Activated T-helper 17 cell treated with anti-CD3 and anti-CD28 coated beads, Interleukin-2, amount 50 U/mL, for 72 hours (primary cell): ENCODE results near the gene CPSF4L. TPM values are rescaled to one million over a fixed set of nuclear protein-coding genes. Genes with fewer than 3 reads are reported as not detected.
A peak's percentile ranks its signal among the peaks of the same experiment; 100 is the strongest.

Experiments used
- ATAC-seq: fragments of 150-1000 bp; cut with Tn5 transposase; replicated peaks from 2 replicates; pipeline ENCODE4 v1.10.0; 2021; ENCODE audit warnings: mild to moderate bottlenecking, moderate library complexity
- H3K27ac Mint-ChIP-seq: one replicate; pipeline ENCODE4 v1.8.0; 2022; ENCODE audit warnings: mixed read lengths
- H3K27me3 Mint-ChIP-seq: one replicate; pipeline ENCODE4 v1.8.0; 2022; ENCODE audit warnings: mixed read lengths
- H3K36me3 Mint-ChIP-seq: one replicate; pipeline ENCODE4 v1.8.0; 2022; ENCODE audit warnings: low read depth, mild to moderate bottlenecking, mixed read lengths
- H3K4me1 Mint-ChIP-seq: one replicate; pipeline ENCODE4 v1.8.0; 2022; ENCODE audit warnings: mixed read lengths
- H3K4me3 Mint-ChIP-seq: one replicate; pipeline ENCODE4 v1.8.0; 2022; ENCODE audit warnings: mild to moderate bottlenecking, mixed read lengths
- H3K9me3 Mint-ChIP-seq: one replicate; pipeline ENCODE4 v1.8.0; 2022; ENCODE audit warnings: mixed read lengths
- total RNA-seq, 2 donors: library from RNA; stranded (reverse); gene quantifications; one replicate each; pipeline ENCODE4 v1.2.3, GENCODE V29; 2022

Gene CPSF4L
- total RNA-seq, 2 donors from 2014 or later: not detected

- peaks cover 16% of the 10 kb centered on the region for H3K4me1 Mint-ChIP-seq
- no peak overlapping the region for H3K4me3 Mint-ChIP-seq
- no peaks in the 10 kb centered on the region for H3K36me3 Mint-ChIP-seq
- no peak for ATAC-seq
- peaks cover 3% of the 10 kb centered on the region for H3K27me3 Mint-ChIP-seq
- no peaks in the 10 kb centered on the region for H3K9me3 Mint-ChIP-seq
- no peak overlapping the region for H3K27ac Mint-ChIP-seq
Measured at GRCh38 chr17:73293480-73293911, 31.8 kb upstream of the CPSF4L start.

DNA sequence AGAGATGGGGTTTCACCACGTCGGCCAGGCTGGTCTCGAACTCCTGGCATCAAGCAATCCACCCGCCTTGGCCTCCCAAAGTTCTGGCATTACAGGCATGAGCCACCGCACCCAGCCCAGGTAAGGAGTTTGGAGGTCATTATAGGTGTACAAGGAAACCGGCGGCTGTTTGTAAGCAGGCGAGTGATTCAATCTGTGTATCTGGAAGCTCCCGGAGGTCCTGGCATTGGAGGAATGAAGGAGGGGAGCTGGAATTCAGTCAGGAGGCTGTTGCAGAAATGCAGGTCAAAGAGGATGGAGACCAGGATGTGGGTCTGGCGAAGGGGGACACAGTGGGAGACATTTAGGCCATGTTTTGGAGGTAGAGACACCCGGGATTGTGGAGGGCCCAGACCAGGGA lies 31.4 kb upstream of the CPSF4L start:
- H3K27ac Mint-ChIP-seq: no peak overlapping the region
- peaks cover 16% of the 10 kb centered on the region for H3K4me1 Mint-ChIP-seq
- no peaks in the 10 kb centered on the region for H3K9me3 Mint-ChIP-seq
- no peaks in the 10 kb centered on the region for H3K36me3 Mint-ChIP-seq
- ATAC-seq: no peak
- no peak overlapping the region for H3K4me3 Mint-ChIP-seq
- H3K27me3 Mint-ChIP-seq: peaks cover 3% of the 10 kb centered on the region

GRCh38 chr17:73292031-73292531 lies 30.4 kb upstream of the CPSF4L start:
- peak; percentile 13 for ATAC-seq
- H3K4me1 Mint-ChIP-seq: peaks cover 16% of the 10 kb centered on the region

GRCh38 chr17:73291260-73291801 lies 29.7 kb upstream of the CPSF4L start:
- peak overlapping the region; percentile 59 for H3K27ac Mint-ChIP-seq
- H3K36me3 Mint-ChIP-seq: no peaks in the 10 kb centered on the region
- no peaks in the 10 kb centered on the region for H3K9me3 Mint-ChIP-seq

More at GRCh38 chr17:73292031-73292531, 30.4 kb upstream of the CPSF4L start:
- H3K27ac Mint-ChIP-seq: no peak overlapping the region
- H3K9me3 Mint-ChIP-seq: no peaks in the 10 kb centered on the region
- H3K36me3 Mint-ChIP-seq: no peaks in the 10 kb centered on the region
- no peak overlapping the region for H3K4me3 Mint-ChIP-seq
- peaks cover 3% of the 10 kb centered on the region for H3K27me3 Mint-ChIP-seq

GRCh38 chr17:73290399-73291259 lies 28.9 kb upstream of the CPSF4L start:
- H3K27ac Mint-ChIP-seq: peak overlapping the region; percentile 59
- peak overlapping the region; percentile 10 for H3K4me3 Mint-ChIP-seq

More at GRCh38 chr17:73291260-73291801, 29.7 kb upstream of the CPSF4L start:
- Mint-ChIP-seq H3K27me3 (peaks cover 3% of the 10 kb centered on the region), H3K4me3 (peak overlapping the region; percentile 10), H3K4me1 (peaks cover 16% of the 10 kb centered on the region)
- peak; percentile 84 for ATAC-seq

GRCh38 chr17:73289549-73290254 lies 28.0 kb upstream of the CPSF4L start:
- Mint-ChIP-seq H3K4me3 (no peak overlapping the region), H3K27ac (no peak overlapping the region), H3K9me3 (no peaks in the 10 kb centered on the region), H3K4me1 (peaks cover 16% of the 10 kb centered on the region), H3K36me3 (no peaks in the 10 kb centered on the region), H3K27me3 (peaks cover 3% of the 10 kb centered on the region)
- no peak for ATAC-seq

More at GRCh38 chr17:73290399-73291259, 28.9 kb upstream of the CPSF4L start:
- Mint-ChIP-seq H3K36me3 (no peaks in the 10 kb centered on the region), H3K9me3 (no peaks in the 10 kb centered on the region), H3K27me3 (peaks cover 3% of the 10 kb centered on the region), H3K4me1 (peaks cover 16% of the 10 kb centered on the region)
- ATAC-seq: peak; percentile 13

DNA sequence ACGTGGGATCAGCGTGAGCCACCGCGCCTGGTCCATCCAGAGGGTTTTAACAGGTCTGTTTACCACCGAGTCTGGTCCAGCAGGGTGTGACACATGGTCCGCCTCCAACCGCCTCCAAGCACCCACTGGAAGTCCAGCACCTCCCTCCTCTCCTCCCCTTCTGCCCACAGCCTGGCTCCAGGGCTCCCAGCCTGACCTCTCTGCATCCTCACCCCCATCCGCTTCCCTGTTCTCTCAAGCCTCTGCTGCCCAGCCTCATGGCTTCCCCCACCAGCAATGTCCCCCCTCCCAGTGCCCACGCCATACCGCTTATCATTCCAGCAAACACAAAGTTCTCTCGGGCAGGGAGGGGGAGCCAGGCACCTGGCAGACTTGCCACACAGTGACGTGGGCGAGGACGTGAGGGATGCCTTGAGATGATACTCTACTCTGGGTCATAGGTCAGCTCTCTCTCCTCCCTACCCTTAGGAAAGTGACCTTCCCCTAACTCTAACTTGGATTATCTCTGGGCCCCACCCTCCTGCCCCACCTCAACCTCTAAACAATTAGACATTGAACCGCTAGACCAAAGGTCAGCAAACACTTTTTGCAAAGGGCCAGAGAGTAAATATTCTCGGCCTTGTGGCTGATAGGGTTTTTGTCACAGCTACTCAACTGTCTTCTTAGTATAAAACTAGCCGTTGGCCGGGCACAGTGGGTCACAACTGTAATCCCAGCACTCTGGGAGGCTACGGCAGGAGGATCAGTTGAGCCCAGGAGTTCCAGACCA lies 27.0 kb upstream of the CPSF4L start:
- peaks cover 3% of the 10 kb centered on the region for H3K27me3 Mint-ChIP-seq
- no peak overlapping the region for H3K4me3 Mint-ChIP-seq
- no peak overlapping the region for H3K27ac Mint-ChIP-seq
- H3K36me3 Mint-ChIP-seq: no peaks in the 10 kb centered on the region
- peaks cover 16% of the 10 kb centered on the region for H3K4me1 Mint-ChIP-seq
- ATAC-seq: no peak
- no peaks in the 10 kb centered on the region for H3K9me3 Mint-ChIP-seq

DNA sequence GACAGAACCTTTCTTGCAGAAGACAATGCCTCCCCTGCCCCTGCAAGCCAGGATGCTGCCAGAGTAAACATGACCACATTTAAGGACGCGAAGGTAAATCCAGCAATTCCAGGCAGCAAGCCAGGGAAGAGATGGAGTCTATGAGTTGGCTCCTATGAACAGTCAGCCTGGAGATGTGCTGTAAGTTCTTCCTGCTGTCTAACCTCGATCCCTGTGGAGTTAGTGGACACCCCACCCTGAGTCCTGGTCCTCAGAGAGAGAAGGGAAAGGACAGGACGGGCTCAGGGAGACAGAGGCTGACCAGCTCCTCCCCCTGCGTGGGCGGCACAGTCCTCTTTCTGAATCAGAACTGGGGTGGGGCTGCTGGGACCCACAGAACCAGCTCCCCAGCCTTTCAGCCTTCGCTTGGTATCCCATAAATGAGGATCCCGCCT lies 25.2 kb upstream of the CPSF4L start:
- H3K4me1 Mint-ChIP-seq: peaks cover 16% of the 10 kb centered on the region
- H3K36me3 Mint-ChIP-seq: no peaks in the 10 kb centered on the region
- H3K27ac Mint-ChIP-seq: no peak overlapping the region
- no peak overlapping the region for H3K4me3 Mint-ChIP-seq
- peaks cover 3% of the 10 kb centered on the region for H3K27me3 Mint-ChIP-seq
- ATAC-seq: no peak
- H3K9me3 Mint-ChIP-seq: no peaks in the 10 kb centered on the region

DNA sequence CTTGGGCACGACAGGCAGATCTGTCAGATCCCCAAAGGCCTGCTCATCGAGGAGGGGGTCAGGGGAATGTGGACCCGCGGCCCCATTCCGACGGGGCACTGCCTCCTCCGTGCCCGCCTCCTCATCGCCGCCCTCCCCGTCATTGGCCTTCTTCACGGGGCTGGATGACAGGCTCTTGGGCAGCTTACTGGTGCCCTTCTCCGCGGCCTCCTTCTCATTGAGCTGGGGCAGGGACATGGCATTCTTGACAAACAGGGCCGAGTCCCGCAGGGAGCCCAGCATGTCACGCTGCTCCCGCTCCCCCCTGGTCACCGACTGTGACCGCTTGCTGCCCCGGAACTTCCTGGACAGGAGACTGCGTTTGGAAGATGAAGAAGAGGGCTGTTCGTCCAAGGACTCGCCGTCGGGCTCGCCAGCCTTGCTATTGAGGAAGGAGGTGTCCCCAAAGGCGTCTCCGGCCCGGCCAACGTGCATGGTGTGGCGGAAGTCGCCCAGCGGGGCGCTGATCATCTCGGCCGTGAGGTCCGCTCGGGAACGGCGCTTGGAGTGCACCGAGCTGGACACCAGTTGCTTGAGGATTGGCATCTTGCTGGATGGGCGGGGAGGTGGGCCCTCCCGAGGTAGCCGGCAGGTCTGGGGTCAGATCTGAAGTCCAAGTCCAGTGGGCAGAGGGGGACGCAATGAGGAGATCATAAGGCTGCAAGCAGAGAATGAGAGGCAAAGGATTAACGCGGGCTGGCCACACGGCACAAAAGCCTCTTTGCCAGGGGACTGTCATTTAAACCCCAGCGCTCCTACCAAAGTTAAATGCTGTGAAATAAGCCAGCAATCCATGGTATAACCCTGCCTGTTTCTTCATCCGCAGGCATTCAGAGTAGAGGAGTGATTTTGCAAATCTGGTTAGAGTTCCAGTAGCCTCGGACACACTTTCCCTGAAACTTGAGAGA lies 24.5 kb upstream of the CPSF4L start:
- Mint-ChIP-seq H3K4me1 (peaks cover 14% of the 10 kb centered on the region), H3K27me3 (peaks cover 3% of the 10 kb centered on the region), H3K9me3 (no peaks in the 10 kb centered on the region), H3K27ac (no peak overlapping the region), H3K36me3 (no peaks in the 10 kb centered on the region), H3K4me3 (no peak overlapping the region)
- ATAC-seq: no peak

DNA sequence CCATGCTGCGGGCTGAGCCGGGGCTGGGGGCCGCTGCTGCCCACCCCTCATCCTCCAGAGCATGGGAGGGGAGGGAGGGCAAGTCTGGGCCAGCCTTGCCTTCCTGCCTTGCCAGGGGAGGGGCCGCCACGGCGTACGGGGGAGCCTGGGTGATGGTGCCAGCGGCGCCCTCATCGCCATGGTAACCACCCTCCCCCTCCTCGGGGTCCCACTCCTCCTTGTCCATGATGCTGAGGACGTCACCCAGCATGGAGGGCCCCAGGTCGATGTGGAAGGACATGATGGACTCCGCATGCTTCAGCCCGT lies 23.9 kb upstream of the CPSF4L start:
- no peak overlapping the region for H3K27ac Mint-ChIP-seq
- peaks cover 8% of the 10 kb centered on the region for H3K4me1 Mint-ChIP-seq
- no peaks in the 10 kb centered on the region for H3K36me3 Mint-ChIP-seq
- ATAC-seq: no peak
- peaks cover 3% of the 10 kb centered on the region for H3K27me3 Mint-ChIP-seq
- H3K9me3 Mint-ChIP-seq: no peaks in the 10 kb centered on the region
- H3K4me3 Mint-ChIP-seq: no peak overlapping the region

DNA sequence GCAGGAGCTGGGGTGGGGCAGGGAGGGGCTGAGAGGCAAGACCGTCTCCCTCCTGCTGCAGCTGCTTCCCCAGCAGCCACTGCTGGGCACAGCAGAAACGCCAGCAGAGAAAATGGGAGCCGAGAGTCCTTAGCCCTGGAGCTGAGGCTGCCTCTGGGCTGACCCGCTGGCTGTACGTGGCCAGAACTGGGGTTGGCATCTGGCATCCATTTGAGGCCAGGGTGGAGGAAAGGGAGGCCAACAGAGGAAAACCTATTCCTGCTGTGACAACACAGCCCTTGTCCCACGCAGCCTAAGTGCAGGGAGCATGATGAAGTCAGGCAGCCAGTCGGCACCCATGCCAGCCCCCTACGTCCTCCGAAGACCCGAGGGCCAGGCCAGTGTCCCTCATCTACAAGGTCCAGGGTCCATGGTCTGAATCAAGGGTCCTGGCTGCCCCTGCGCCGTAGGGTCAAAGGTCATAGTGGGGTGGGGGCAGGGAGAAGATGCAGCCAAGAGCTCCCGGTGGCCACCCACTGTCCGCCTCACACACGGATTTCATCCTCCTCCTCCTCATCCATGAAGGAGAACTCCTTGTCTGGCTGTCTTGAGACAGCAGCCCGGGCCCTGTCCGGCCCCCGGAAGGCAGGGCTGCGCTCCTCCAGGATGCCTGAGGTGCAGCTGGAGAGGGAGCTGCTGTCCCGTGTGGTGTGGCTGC lies 23.4 kb upstream of the CPSF4L start:
- Mint-ChIP-seq H3K36me3 (no peaks in the 10 kb centered on the region), H3K4me1 (peaks cover 4% of the 10 kb centered on the region), H3K9me3 (no peaks in the 10 kb centered on the region), H3K4me3 (no peak overlapping the region), H3K27ac (no peak overlapping the region), H3K27me3 (no peaks in the 10 kb centered on the region)
- no peak for ATAC-seq

- Mint-ChIP-seq H3K4me1 (peaks cover under 1% of the 10 kb centered on the region), H3K9me3 (no peaks in the 10 kb centered on the region), H3K4me3 (no peak overlapping the region), H3K27ac (no peak overlapping the region), H3K27me3 (no peaks in the 10 kb centered on the region), H3K36me3 (no peaks in the 10 kb centered on the region)
- no peak for ATAC-seq
Measured at GRCh38 chr17:73284354-73284753, 22.7 kb upstream of the CPSF4L start.

DNA sequence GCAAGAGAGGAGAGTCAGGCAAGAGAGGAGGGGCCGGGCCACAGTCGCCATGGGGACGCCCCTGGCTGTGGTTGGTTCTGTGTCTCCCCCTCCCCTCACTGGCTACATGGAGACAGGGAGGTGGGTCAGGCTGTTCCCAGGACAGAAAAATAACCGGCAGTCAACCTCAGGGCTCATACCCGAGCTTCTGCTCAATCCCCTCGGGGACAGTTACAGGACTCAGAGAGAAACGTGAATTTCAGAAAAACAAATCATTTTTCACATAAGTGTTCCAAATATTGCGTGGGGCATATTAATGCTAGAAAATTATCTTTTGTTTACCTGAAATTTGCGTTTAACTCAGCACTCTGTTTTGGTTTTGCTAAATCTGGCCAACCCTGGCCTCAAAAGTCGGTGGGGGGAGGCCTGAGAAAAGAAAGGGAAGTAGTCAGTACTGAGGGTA lies 22.2 kb upstream of the CPSF4L start:
- no peaks in the 10 kb centered on the region for H3K27me3 Mint-ChIP-seq
- no peak overlapping the region for H3K4me3 Mint-ChIP-seq

More for the DNA sequence above, 22.2 kb upstream of the CPSF4L start:
- ATAC-seq: no peak
- no peak overlapping the region for H3K27ac Mint-ChIP-seq
- H3K36me3 Mint-ChIP-seq: no peaks in the 10 kb centered on the region
- no peaks in the 10 kb centered on the region for H3K4me1 Mint-ChIP-seq
- H3K9me3 Mint-ChIP-seq: no peaks in the 10 kb centered on the region
